Tibial nerve (tissue), 4 donors: Measurements from ENCODE around the gene PRDM1. TPM values are rescaled to one million over a fixed set of nuclear protein-coding genes. Genes with fewer than 3 reads are reported as not detected.

Experiments used
- DNase-seq, 2 donors: peaks; one replicate each; pipeline ENCODE4 v3.0.0-alpha.2; 2019; ENCODE audit warnings: low spot score in 2 of 2
- H3K27ac ChIP-seq, 4 donors: fragments of 200-600 bp; sonication (generic) in 3 of 4; one replicate each; pipeline ENCODE4 v1.5.1; 2017 to 2019; ENCODE audit warnings: mild to moderate bottlenecking in 1 of 4
- H3K27me3 ChIP-seq, 2 donors: fragments of 200-600 bp; sonication (generic) in 1 of 2; one replicate each; pipeline versions ENCODE4 v1.5.1 to v1.6.0; 2017 to 2019
- H3K36me3 ChIP-seq, 3 donors: fragments of 200-600 bp; sonication (generic); one replicate each; pipeline ENCODE4 v1.5.1; 2018 to 2019
- H3K4me1 ChIP-seq, 4 donors: fragments of 200-600 bp; sonication (generic) in 3 of 4; one replicate each; pipeline ENCODE4 v1.5.1; 2017 to 2019
- H3K4me3 ChIP-seq, 4 donors: fragments of 200-600 bp; sonication (generic) in 3 of 4; one replicate each; pipeline ENCODE4 v1.5.1; 2017 to 2019; ENCODE audit warnings: mild to moderate bottlenecking in 1 of 4, moderate library complexity in 1 of 4
- H3K9me3 ChIP-seq, 4 donors: fragments of 200-600 bp; sonication (generic) in 3 of 4; one replicate each; pipeline ENCODE4 v1.5.1; 2017 to 2019
- CTCF ChIP-seq, 5 experiments: fragments of 200-600 bp in 3 of 5; fragments of 450-650 bp in 2 of 5; sonication (generic) in 3 of 5; IDR thresholded peaks; one replicate each; pipeline ENCODE4 v1.5.1; 2016 to 2019; ENCODE audit warnings: antibody characterized with exemption in 5 of 5, mild to moderate bottlenecking in 3 of 5, moderate library complexity in 2 of 5
- EP300 ChIP-seq, 2 donors: sonication (generic); formaldehyde crosslinking; IDR thresholded peaks; one replicate each; pipeline ENCODE4 v1.6.1; 2017; ENCODE audit warnings: antibody characterized with exemption in 2 of 2, mild to moderate bottlenecking in 1 of 2
- POLR2A ChIP-seq, 2 donors: fragments of 450-650 bp; IDR thresholded peaks; one replicate each; pipeline ENCODE4 v1.6.1; 2017; ENCODE audit warnings: antibody characterized with exemption in 2 of 2, mild to moderate bottlenecking in 2 of 2, moderate library complexity in 2 of 2
- WGBS, 2 donors: methylation state at CpG; one replicate each; pipeline ENCODE4 v1.1.5; 2018; 5-methylcytosine and 5-hydroxymethylcytosine counted together
- total RNA-seq, 4 donors: library from RNA; depleted of rRNA; stranded (reverse); fragments of >200 nt; gene quantifications; one replicate each; pipeline ENCODE4 v1.1.0, GENCODE V29; 2016

PRDM1 gene
- total RNA-seq, 4 donors from 2014 or later: 2.1 to 17.3 (median 5.6) TPM

GRCh38 chr6:106106276-106107042 lies 20.3 kb downstream of the PRDM1 start:
- H3K4me3 ChIP-seq: no peak overlapping the region
- H3K9me3 ChIP-seq: no peaks in the 10 kb centered on the region
- peaks cover 0 to 18% (median 17%) of the 10 kb centered on the region in 3 donors for H3K36me3 ChIP-seq
- H3K4me1 ChIP-seq: no peaks in the 10 kb centered on the region
- H3K27me3 ChIP-seq: no peaks in the 10 kb centered on the region
- WGBS, 2 donors: 96% methylated on average over 12 of the region's 12 CpGs
- TF ChIP-seq EP300 (IDR thresholded peaks at IDR 0.05) (no peak), POLR2A (IDR thresholded peaks at IDR 0.05) (no peak), CTCF (IDR thresholded peaks at IDR 0.05) (no peak)
- no peak overlapping the region for H3K27ac ChIP-seq
- no peak for DNase-seq

GRCh38 chr6:106107043-106107613 lies 21.0 kb downstream of the PRDM1 start:
- TF ChIP-seq CTCF (IDR thresholded peaks at IDR 0.05) (no peak), POLR2A (IDR thresholded peaks at IDR 0.05) (no peak), EP300 (IDR thresholded peaks at IDR 0.05) (no peak)
- Histone ChIP-seq H3K27ac (no peak overlapping the region), H3K36me3 (peaks cover 0 to 18% (median 17%) of the 10 kb centered on the region in 3 donors), H3K4me1 (no peaks in the 10 kb centered on the region), H3K9me3 (no peaks in the 10 kb centered on the region), H3K4me3 (no peak overlapping the region), H3K27me3 (no peaks in the 10 kb centered on the region)
- 91 to 93% methylated on average over 14 of the region's 14 CpGs for WGBS, 2 donors
- no peak for DNase-seq

- Histone ChIP-seq H3K27ac (no peak overlapping the region), H3K27me3 (no peaks in the 10 kb centered on the region), H3K4me1 (no peaks in the 10 kb centered on the region), H3K36me3 (peaks cover 0 to 18% (median 17%) of the 10 kb centered on the region in 3 donors), H3K9me3 (no peaks in the 10 kb centered on the region), H3K4me3 (no peak overlapping the region)
- no peak for TF ChIP-seq EP300 (IDR thresholded peaks at IDR 0.05)
- DNase-seq: no peak
- WGBS, 2 donors: 96 to 98% methylated on average over 6 of the region's 6 CpGs
Observed at GRCh38 chr6:106108129-106108528, 22.0 kb downstream of the PRDM1 start.

- no peak for TF ChIP-seq EP300 (IDR thresholded peaks at IDR 0.05)
- Histone ChIP-seq H3K4me1 (peaks cover 0 to 4% (median 0%) of the 10 kb centered on the region in 4 donors), H3K36me3 (peaks cover 0 to 18% (median 17%) of the 10 kb centered on the region in 3 donors), H3K9me3 (no peaks in the 10 kb centered on the region), H3K4me3 (no peak overlapping the region), H3K27ac (no peak overlapping the region), H3K27me3 (no peaks in the 10 kb centered on the region)
- DNase-seq: no peak
- WGBS, 2 donors: 94 to 95% methylated on average over 3 of the region's 3 CpGs
Observed at GRCh38 chr6:106109029-106109428, 22.9 kb downstream of the PRDM1 start.

GRCh38 chr6:106110164-106110826 lies 24.2 kb downstream of the PRDM1 start:
- peaks cover 0 to 4% (median 0%) of the 10 kb centered on the region in 4 donors for H3K4me1 ChIP-seq
- no peak overlapping the region for H3K4me3 ChIP-seq
- TF ChIP-seq CTCF (IDR thresholded peaks at IDR 0.05): no peak
- TF ChIP-seq EP300 (IDR thresholded peaks at IDR 0.05): no peak
- no peak for TF ChIP-seq POLR2A (IDR thresholded peaks at IDR 0.05)
- H3K36me3 ChIP-seq: peaks cover 0 to 13% (median 11%) of the 10 kb centered on the region in 3 donors
- H3K27me3 ChIP-seq: no peaks in the 10 kb centered on the region
- DNase-seq: no peak
- no peaks in the 10 kb centered on the region for H3K9me3 ChIP-seq
- WGBS, 2 donors: 68 to 79% methylated on average over 10 of the region's 10 CpGs
- H3K27ac ChIP-seq: no peak overlapping the region

- 76 to 81% methylated on average over 2 of the region's 2 CpGs for WGBS, 2 donors
- H3K4me3 ChIP-seq: no peak overlapping the region
- H3K4me1 ChIP-seq: peaks cover 0 to 4% (median 0%) of the 10 kb centered on the region in 4 donors
- no peaks in the 10 kb centered on the region for H3K27me3 ChIP-seq
- no peaks in the 10 kb centered on the region for H3K36me3 ChIP-seq
- no peak for DNase-seq
- H3K27ac ChIP-seq: no peak overlapping the region
- TF ChIP-seq CTCF (IDR thresholded peaks at IDR 0.05) (no peak), EP300 (IDR thresholded peaks at IDR 0.05) (no peak), POLR2A (IDR thresholded peaks at IDR 0.05) (no peak)
- H3K9me3 ChIP-seq: no peaks in the 10 kb centered on the region
Observed at GRCh38 chr6:106112433-106112832, 26.3 kb downstream of the PRDM1 start.
